Measurements from ENCODE around the gene OTX1. TPM values are rescaled to one million over a fixed set of nuclear protein-coding genes. Genes with fewer than 3 reads are reported as not detected.

The OTX1 gene
- polyA plus RNA-seq, 1 of the 3 experiments (the other 2 are of a cell fraction) = 0.20 TPM

DNA sequence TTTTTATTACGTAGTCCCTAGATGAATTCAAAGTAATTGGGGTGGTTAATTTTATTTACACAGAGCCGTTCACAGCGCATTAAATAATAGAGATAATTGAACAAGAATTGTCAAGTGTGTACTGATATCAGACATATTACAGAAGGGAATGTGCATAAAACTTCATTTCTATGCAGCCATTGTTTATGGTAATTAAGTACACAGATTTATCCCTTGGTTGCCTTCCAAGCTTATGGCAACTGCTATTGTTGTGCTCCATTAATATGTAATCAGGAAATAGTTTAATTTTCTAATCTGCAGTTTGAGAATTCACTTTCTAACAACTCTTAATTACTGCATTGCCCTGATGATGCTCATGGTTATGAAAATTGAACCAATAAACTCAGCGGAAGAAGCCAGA is 47.3 kb upstream of the OTX1 start:
- Histone ChIP-seq H3K9ac (no peak overlapping the region), H3K4me2 (no peak overlapping the region), H3F3A (replicated peaks; ENCODE audit: insufficient read depth) (peaks cover 19% of the 10 kb centered on the region), H3K9me2 (no peaks in the 10 kb centered on the region), H3K4me3 (ENCODE audit: low read depth in 2 of 2, low read length in 1 of 2) (no peak overlapping the region), H3K9me3 (no peaks in the 10 kb centered on the region), H3K27me3 (ENCODE audit: insufficient read depth) (no peaks in the 10 kb centered on the region), H3K36me3 (replicated peaks in 1 of 2; ENCODE audit: control insufficient read depth in 1 of 2, insufficient read depth in 2 of 2, low read length in 1 of 2) (peaks cover 20 to 45% of the 10 kb centered on the region in 2 experiments), H2AFZ (ENCODE audit: low read depth) (no peak overlapping the region), H3K4me1 (ENCODE audit: control insufficient read depth in 1 of 2, insufficient read depth in 2 of 2, low read depth in 1 of 2, low read length in 1 of 2) (peaks cover 0 to 15% of the 10 kb centered on the region in 2 experiments; a peak in 2 of 4 replicates), H3K79me2 (ENCODE audit: insufficient read depth) (no peaks in the 10 kb centered on the region), H3K27ac (ENCODE audit: low read depth in 2 of 2, low read length in 1 of 2) (no peak overlapping the region), H4K20me1 (ENCODE audit: insufficient read depth) (no peaks in the 10 kb centered on the region)
- TF ChIP-seq, protein P1, sequence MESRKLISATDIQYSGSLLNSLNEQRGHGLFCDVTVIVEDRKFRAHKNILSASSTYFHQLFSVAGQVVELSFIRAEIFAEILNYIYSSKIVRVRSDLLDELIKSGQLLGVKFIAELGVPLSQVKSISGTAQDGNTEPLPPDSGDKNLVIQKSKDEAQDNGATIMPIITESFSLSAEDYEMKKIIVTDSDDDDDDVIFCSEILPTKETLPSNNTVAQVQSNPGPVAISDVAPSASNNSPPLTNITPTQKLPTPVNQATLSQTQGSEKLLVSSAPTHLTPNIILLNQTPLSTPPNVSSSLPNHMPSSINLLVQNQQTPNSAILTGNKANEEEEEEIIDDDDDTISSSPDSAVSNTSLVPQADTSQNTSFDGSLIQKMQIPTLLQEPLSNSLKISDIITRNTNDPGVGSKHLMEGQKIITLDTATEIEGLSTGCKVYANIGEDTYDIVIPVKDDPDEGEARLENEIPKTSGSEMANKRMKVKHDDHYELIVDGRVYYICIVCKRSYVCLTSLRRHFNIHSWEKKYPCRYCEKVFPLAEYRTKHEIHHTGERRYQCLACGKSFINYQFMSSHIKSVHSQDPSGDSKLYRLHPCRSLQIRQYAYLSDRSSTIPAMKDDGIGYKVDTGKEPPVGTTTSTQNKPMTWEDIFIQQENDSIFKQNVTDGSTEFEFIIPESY (IDR thresholded peaks at IDR 0.05; ENCODE audit: borderline replicate concordance, low read depth) = no peak
- ChIA-PET CTCF (interaction anchor here (1.3 kb wide), 1 partner anchor 10 kb away, joined by 4 read pairs; no protein-coding TSS in a partner anchor), POLR2A (no interaction called here)
- DNase-seq = no peak
- WGBS (ENCODE audit: low lambda C conversion rate) = 97% methylated on average over 4 of the region's 4 CpGs

DNA sequence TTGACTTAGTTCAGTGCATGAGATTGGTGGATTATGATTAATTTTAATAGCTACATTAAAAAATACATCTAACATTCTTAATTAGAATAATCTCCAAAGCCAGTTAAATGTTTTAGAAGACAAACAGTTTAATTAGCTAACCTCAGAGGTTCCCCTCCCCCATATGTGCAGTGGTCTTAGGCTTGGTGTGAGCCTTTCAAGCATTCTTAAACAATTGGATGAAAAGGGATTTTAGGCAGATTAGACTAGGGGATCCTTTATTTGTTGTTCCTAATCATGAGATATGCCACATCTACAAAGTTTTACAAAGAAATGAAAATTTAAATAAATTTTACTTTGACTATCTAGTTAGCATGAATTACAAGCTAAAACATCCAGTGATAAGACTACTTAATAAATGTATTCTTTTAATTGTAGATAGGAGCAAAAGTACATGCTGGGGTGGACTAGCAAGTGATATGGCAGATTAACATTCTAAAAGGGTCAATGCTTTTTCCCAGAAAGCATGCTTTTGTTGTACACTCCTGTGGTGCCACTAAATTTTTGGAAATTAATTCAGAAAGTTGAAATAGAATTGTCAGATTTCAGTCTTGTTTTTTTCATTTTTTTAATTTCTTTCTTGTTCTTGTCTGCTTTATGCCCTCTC is 42.7 kb upstream of the OTX1 start:
- Histone ChIP-seq H3K79me2 (ENCODE audit: insufficient read depth) (no peaks in the 10 kb centered on the region), H3K27ac (ENCODE audit: low read depth in 2 of 2, low read length in 1 of 2) (no peak overlapping the region), H3K27me3 (ENCODE audit: insufficient read depth) (no peaks in the 10 kb centered on the region), H3K36me3 (replicated peaks in 1 of 2; ENCODE audit: control insufficient read depth in 1 of 2, insufficient read depth in 2 of 2, low read length in 1 of 2) (peaks cover 21 to 55% of the 10 kb centered on the region in 2 experiments), H3K9ac (no peak overlapping the region), H4K20me1 (ENCODE audit: insufficient read depth) (no peaks in the 10 kb centered on the region), H3F3A (replicated peaks; ENCODE audit: insufficient read depth) (no peaks in the 10 kb centered on the region), H3K4me3 (ENCODE audit: low read depth in 2 of 2, low read length in 1 of 2) (no peak overlapping the region), H3K4me1 (ENCODE audit: control insufficient read depth in 1 of 2, insufficient read depth in 2 of 2, low read depth in 1 of 2, low read length in 1 of 2) (peaks cover 0 to 4% of the 10 kb centered on the region in 2 experiments; a peak in 2 of 4 replicates), H3K9me3 (no peaks in the 10 kb centered on the region), H2AFZ (ENCODE audit: low read depth) (no peak overlapping the region), H3K4me2 (no peak overlapping the region), H3K9me2 (no peaks in the 10 kb centered on the region; the same call in 1 of the 2 replicates)
- DNase-seq = no peak
- no peak for TF ChIP-seq NRF1 (IDR thresholded peaks at IDR 0.05; ENCODE audit: low read depth, low read length)
- ChIA-PET POLR2A (no interaction called here), CTCF (no interaction called here)

DNA sequence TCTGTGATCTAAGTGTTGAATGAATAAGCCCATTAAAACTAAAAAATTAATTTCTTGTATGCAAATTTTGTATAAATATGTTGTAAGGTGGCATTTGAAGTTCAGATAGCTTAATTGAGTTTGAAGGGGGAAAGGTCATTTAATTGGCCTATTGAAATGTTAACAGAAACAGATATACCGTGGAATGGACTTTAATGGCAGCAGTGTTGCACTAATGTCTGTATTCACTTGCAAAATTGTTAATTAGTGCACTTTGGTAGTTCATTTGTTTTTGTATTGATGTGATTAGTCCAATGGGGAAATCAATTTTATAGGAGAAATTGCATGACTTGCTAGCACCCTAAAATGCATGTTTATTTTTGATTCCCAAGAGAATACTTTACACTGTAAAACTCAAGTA is 41.8 kb upstream of the OTX1 start:
- no peak for DNase-seq
- H3K79me2 ChIP-seq (ENCODE audit: insufficient read depth) = no peaks in the 10 kb centered on the region
- H3K27me3 ChIP-seq (ENCODE audit: insufficient read depth) = no peaks in the 10 kb centered on the region
- no peaks in the 10 kb centered on the region; the same call in 1 of the 2 replicates for H3K9me2 ChIP-seq
- no peak for TF ChIP-seq RXRA (IDR thresholded peaks at IDR 0.05; ENCODE audit: borderline replicate concordance, low read depth)
- TF ChIP-seq, protein P2, sequence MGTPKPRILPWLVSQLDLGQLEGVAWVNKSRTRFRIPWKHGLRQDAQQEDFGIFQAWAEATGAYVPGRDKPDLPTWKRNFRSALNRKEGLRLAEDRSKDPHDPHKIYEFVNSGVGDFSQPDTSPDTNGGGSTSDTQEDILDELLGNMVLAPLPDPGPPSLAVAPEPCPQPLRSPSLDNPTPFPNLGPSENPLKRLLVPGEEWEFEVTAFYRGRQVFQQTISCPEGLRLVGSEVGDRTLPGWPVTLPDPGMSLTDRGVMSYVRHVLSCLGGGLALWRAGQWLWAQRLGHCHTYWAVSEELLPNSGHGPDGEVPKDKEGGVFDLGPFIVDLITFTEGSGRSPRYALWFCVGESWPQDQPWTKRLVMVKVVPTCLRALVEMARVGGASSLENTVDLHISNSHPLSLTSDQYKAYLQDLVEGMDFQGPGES (IDR thresholded peaks at IDR 0.05; ENCODE audit: low read depth, low read length) = no peak
- no peak for TF ChIP-seq MEF2A (IDR thresholded peaks at IDR 0.05; ENCODE audit: borderline replicate concordance, low read depth)
- TF ChIP-seq, protein P3, sequence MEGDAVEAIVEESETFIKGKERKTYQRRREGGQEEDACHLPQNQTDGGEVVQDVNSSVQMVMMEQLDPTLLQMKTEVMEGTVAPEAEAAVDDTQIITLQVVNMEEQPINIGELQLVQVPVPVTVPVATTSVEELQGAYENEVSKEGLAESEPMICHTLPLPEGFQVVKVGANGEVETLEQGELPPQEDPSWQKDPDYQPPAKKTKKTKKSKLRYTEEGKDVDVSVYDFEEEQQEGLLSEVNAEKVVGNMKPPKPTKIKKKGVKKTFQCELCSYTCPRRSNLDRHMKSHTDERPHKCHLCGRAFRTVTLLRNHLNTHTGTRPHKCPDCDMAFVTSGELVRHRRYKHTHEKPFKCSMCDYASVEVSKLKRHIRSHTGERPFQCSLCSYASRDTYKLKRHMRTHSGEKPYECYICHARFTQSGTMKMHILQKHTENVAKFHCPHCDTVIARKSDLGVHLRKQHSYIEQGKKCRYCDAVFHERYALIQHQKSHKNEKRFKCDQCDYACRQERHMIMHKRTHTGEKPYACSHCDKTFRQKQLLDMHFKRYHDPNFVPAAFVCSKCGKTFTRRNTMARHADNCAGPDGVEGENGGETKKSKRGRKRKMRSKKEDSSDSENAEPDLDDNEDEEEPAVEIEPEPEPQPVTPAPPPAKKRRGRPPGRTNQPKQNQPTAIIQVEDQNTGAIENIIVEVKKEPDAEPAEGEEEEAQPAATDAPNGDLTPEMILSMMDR (IDR thresholded peaks at IDR 0.05) = no peak
- no peak for TF ChIP-seq MXI1 (IDR thresholded peaks at IDR 0.05; ENCODE audit: low read depth, low read length)
- no peaks in the 10 kb centered on the region for H4K20me1 ChIP-seq (ENCODE audit: insufficient read depth)
- H3K36me3 ChIP-seq (replicated peaks in 1 of 2; ENCODE audit: control insufficient read depth in 1 of 2, insufficient read depth in 2 of 2, low read length in 1 of 2) = peaks cover 17 to 59% of the 10 kb centered on the region in 2 experiments
- WGBS (ENCODE audit: low lambda C conversion rate) = 100% methylated on average over 1 of the region's 1 CpG
- no peak overlapping the region for H3K4me3 ChIP-seq (ENCODE audit: low read depth in 2 of 2, low read length in 1 of 2)
- H2AFZ ChIP-seq (ENCODE audit: low read depth) = no peak overlapping the region
- no peaks in the 10 kb centered on the region; a peak in 2 of 4 replicates for H3K4me1 ChIP-seq (ENCODE audit: control insufficient read depth in 1 of 2, insufficient read depth in 2 of 2, low read depth in 1 of 2, low read length in 1 of 2)
- ChIA-PET POLR2A (no interaction called here), CTCF (no interaction called here)
- no peaks in the 10 kb centered on the region for H3K9me3 ChIP-seq
- H3K4me2 ChIP-seq = no peak overlapping the region
- no peak overlapping the region for H3K27ac ChIP-seq (ENCODE audit: low read depth in 2 of 2, low read length in 1 of 2)
- H3K9ac ChIP-seq = no peak overlapping the region
- H3F3A ChIP-seq (replicated peaks; ENCODE audit: insufficient read depth) = no peaks in the 10 kb centered on the region
